GM19025 (cell line): ENCODE results near the gene MCEE.
"Not testable (repeated sequence)": the region's sequence is repeated elsewhere in the genome, so short reads cannot be mapped to it uniquely, and the experiment has no call there.

Experiments used
- ATAC-seq: cut with Tn5 transposase; IDR thresholded peaks from one replicate; pipeline ENCODE4 v1.9.1; 2021; ENCODE audit warnings: mild to moderate bottlenecking, low read depth, moderate library complexity; ENCODE audit not compliant: unreplicated experiment

Gene MCEE

GRCh38 chr2:71129114-71129901 is 721 bp downstream of the MCEE start:
- ATAC-seq = no peak

GRCh38 chr2:71126957-71127356 is 3.1 kb downstream of the MCEE start:
- ATAC-seq = no peak

GRCh38 chr2:71125506-71126294 is 4.3 kb downstream of the MCEE start:
- ATAC-seq = no peak

GRCh38 chr2:71122387-71123298 is 7.4 kb downstream of the MCEE start:
- no peak for ATAC-seq

- no peak for ATAC-seq
Observed at GRCh38 chr2:71121479-71121878, 8.6 kb downstream of the MCEE start.

- no peak for ATAC-seq
Observed at GRCh38 chr2:71120195-71120594, 9.8 kb downstream of the MCEE start.

GRCh38 chr2:71117063-71117462 is 13.0 kb downstream of the MCEE start:
- ATAC-seq = no peak

GRCh38 chr2:71113843-71114242 is 16.2 kb downstream of the MCEE start:
- ATAC-seq = no peak

GRCh38 chr2:71108091-71108490 is 21.9 kb downstream of the MCEE start:
- no peak for ATAC-seq

GRCh38 chr2:71106463-71106862 is 23.6 kb downstream of the MCEE start:
- not testable (repeated sequence) for ATAC-seq

GRCh38 chr2:71103809-71104208 is 26.2 kb downstream of the MCEE start:
- ATAC-seq = no peak

GRCh38 chr2:71102981-71103681 is 26.9 kb downstream of the MCEE start:
- no peak for ATAC-seq

GRCh38 chr2:71101656-71102055 is 28.4 kb downstream of the MCEE start:
- no peak for ATAC-seq

- no peak for ATAC-seq
Observed at GRCh38 chr2:71100195-71100964, 29.6 kb downstream of the MCEE start.

- not testable (repeated sequence) for ATAC-seq
Observed at GRCh38 chr2:71092491-71093260, 37.4 kb downstream of the MCEE start.

- not testable (repeated sequence) for ATAC-seq
Observed at GRCh38 chr2:71091808-71092207, 38.2 kb downstream of the MCEE start.

GRCh38 chr2:71089475-71089874 is 40.6 kb downstream of the MCEE start:
- ATAC-seq = not testable (repeated sequence)

GRCh38 chr2:71085325-71086003 is 44.6 kb downstream of the MCEE start:
- ATAC-seq = not testable (repeated sequence)
